Measurements from ENCODE around the gene SMURF2.
"Not testable (repeated sequence)": the region's sequence is repeated elsewhere in the genome, so short reads cannot be mapped to it uniquely, and the experiment has no call there.

The SMURF2 gene

GRCh38 chr17:64630309-64631223 is 31.5 kb downstream of the SMURF2 start:
- DNase-seq (ENCODE audit: low read depth): no peak

- no peak for DNase-seq (ENCODE audit: low read depth)
These were observed 33.5 kb downstream of the SMURF2 start for GRCh38 chr17:64628641-64629040.

GRCh38 chr17:64627797-64628196 is 34.3 kb downstream of the SMURF2 start:
- no peak for DNase-seq (ENCODE audit: low read depth)

GRCh38 chr17:64626827-64627226 is 35.3 kb downstream of the SMURF2 start:
- no peak for DNase-seq (ENCODE audit: low read depth)

- no peak for DNase-seq (ENCODE audit: low read depth)
These were observed 36.6 kb downstream of the SMURF2 start for GRCh38 chr17:64625541-64625940.

- no peak for DNase-seq (ENCODE audit: low read depth)
These were observed 39.0 kb downstream of the SMURF2 start for GRCh38 chr17:64622931-64623654.

GRCh38 chr17:64621772-64622171 is 40.3 kb downstream of the SMURF2 start:
- DNase-seq (ENCODE audit: low read depth): no peak

- DNase-seq (ENCODE audit: low read depth): no peak
These were observed 43.3 kb downstream of the SMURF2 start for GRCh38 chr17:64618848-64619247.

GRCh38 chr17:64617125-64617780 is 44.9 kb downstream of the SMURF2 start:
- DNase-seq (ENCODE audit: low read depth): no peak

- DNase-seq (ENCODE audit: low read depth): no peak
These were observed 47.0 kb downstream of the SMURF2 start for GRCh38 chr17:64615028-64615677.

GRCh38 chr17:64614266-64615027 is 47.7 kb downstream of the SMURF2 start:
- no peak for DNase-seq (ENCODE audit: low read depth)

- DNase-seq (ENCODE audit: low read depth): no peak
These were observed 50.7 kb downstream of the SMURF2 start for GRCh38 chr17:64611369-64611768.

GRCh38 chr17:64610244-64610643 is 51.9 kb downstream of the SMURF2 start:
- not testable (repeated sequence) for DNase-seq (ENCODE audit: low read depth)

- no peak for DNase-seq (ENCODE audit: low read depth)
These were observed 53.5 kb downstream of the SMURF2 start for GRCh38 chr17:64608571-64608981.

- DNase-seq (ENCODE audit: low read depth): no peak
These were observed 54.1 kb downstream of the SMURF2 start for GRCh38 chr17:64607862-64608565.

- DNase-seq (ENCODE audit: low read depth): not testable (repeated sequence)
These were observed 57.6 kb downstream of the SMURF2 start for GRCh38 chr17:64604532-64604931.

GRCh38 chr17:64603987-64604386 is 58.1 kb downstream of the SMURF2 start:
- DNase-seq (ENCODE audit: low read depth): no peak

GRCh38 chr17:64599827-64600226 is 62.3 kb downstream of the SMURF2 start:
- DNase-seq (ENCODE audit: low read depth): no peak

GRCh38 chr17:64599187-64599676 is 62.9 kb downstream of the SMURF2 start:
- DNase-seq (ENCODE audit: low read depth): peak; percentile 31

- no peak for DNase-seq (ENCODE audit: low read depth)
These were observed 63.4 kb downstream of the SMURF2 start for GRCh38 chr17:64598672-64599071.

- DNase-seq (ENCODE audit: low read depth): no peak
These were observed 65.1 kb downstream of the SMURF2 start for GRCh38 chr17:64596988-64597387.
